Pancreas (tissue), 10 donors: Measurements from ENCODE around the gene RGS3. TPM values are rescaled to one million over a fixed set of nuclear protein-coding genes. Genes with fewer than 3 reads are reported as not detected.
A peak's percentile ranks its signal among the peaks of the same experiment; 100 is the strongest.

ENCODE experiments used
- ATAC-seq, 4 donors: fragments of 200-7000 bp; cut with Tn5 transposase; one replicate each; pipeline versions ENCODE4 v1.8.0 to v1.9.1; 2020; ENCODE audit warnings: mild to moderate bottlenecking in 4 of 4, moderate library complexity in 4 of 4
- DNase-seq, 6 donors: peaks; one replicate each; pipeline ENCODE4 v3.0.0-alpha.2; 2020
- FAIRE-seq: peaks from 2 replicates; lab custom pipeline; 2012; peaks lifted over from hg19 to GRCh38; lab: Jason Lieb, UNC
- H3K27ac ChIP-seq, 4 donors: fragments of 200-600 bp; sonication (generic); 1 replicate in 3 of 4; 2 replicates in 1 of 4; pipeline versions ENCODE4 v1.5.0 to v1.8.0; 2020
- H3K27me3 ChIP-seq, 4 donors: fragments of 200-600 bp; one replicate each; pipeline ENCODE4 v1.8.0; 2021
- H3K36me3 ChIP-seq, 3 donors: fragments of 200-600 bp; sonication (generic) in 1 of 3; one replicate each; pipeline versions ENCODE4 v1.5.0 to v1.8.0; 2020 to 2021
- H3K4me1 ChIP-seq, 3 donors: fragments of 200-600 bp; one replicate each; pipeline ENCODE4 v1.8.0; 2021
- H3K4me3 ChIP-seq, 4 donors: fragments of 200-600 bp; sonication (generic) in 2 of 4; one replicate each; pipeline versions ENCODE4 v1.5.0 to v1.8.0; 2020 to 2021
- H3K9me3 ChIP-seq, 4 donors: fragments of 200-600 bp; one replicate each; pipeline ENCODE4 v1.8.0; 2021
- CTCF ChIP-seq, 4 donors: fragments of 200-600 bp; sonication (generic) in 3 of 4; IDR thresholded peaks; one replicate each; pipeline versions ENCODE4 v1.5.0 to v1.8.0; 2021; ENCODE audit warnings: antibody characterized with exemption in 4 of 4
- WGBS, 2 donors: extraction: QIAGEN DNeasy Blood & Tissue Kit; methylation state at CpG; one replicate each; pipeline ENCODE4 v1.1.7; 2013; 5-methylcytosine and 5-hydroxymethylcytosine counted together
- intact Hi-C, 3 donors: fragments of 100-400 bp; cut with DNase I; formaldehyde crosslinking; loops; one replicate each; pipeline versions ENCODE4 v1.11.1 to v1.14.2; 2022
- polyA plus RNA-seq, 2 donors: library from polyadenylated mRNA; stranded (reverse); fragments of 200-250 nt; gene quantifications; one replicate each; pipeline ENCODE4 v1.2.3, GENCODE V29; 2013
- total RNA-seq, 6 donors: library from RNA; stranded (reverse); fragmentation: NEBNext Ultra II Directional in 4 of 6; extraction: Animal tissue kit (Norgen Biotek cat#: 25700) in 4 of 6; gene quantifications; one replicate each; pipeline versions ENCODE4 v1.2.1 to v1.2.4, GENCODE V29; 2021 to 2023
- donor health status: healthy with polysubstance abuse.
- donor health status: DM: no; HTN: no; CAD: no; lungs with moderate emphysema.
- donor health status: DM: no; HTN: no; CAD: no.
- donor health status: control.
- donor health status: control.
- donor health status: Bipolar disorder and iron deficiency.
- donor health status: DM: yes; HTN: yes; CAD: no.
- donor health status: DM: no; HTN: no; CAD: no.
- donor health status: DM: no; HTN: no; CAD: no.
- donor health status: DM: yes; HTN: yes; CAD: no.

RGS3 gene
- total and polyA plus RNA-seq, 8 donors = 18.3 to 55.3 (median 32.6) TPM

GRCh38 chr9:113646491-113646890 lies 183.0 kb downstream of the RGS3 start:
- WGBS, 2 donors = 82 to 85% methylated on average over 7 of the region's 7 CpGs
- no peak overlapping the region for H3K27ac ChIP-seq
- ATAC-seq (no peak), FAIRE-seq (no peak), DNase-seq (peak in 1 of 6 donors; percentile 1)
- no peak overlapping the region for H3K4me3 ChIP-seq
- intact Hi-C loops = no loop called here
- H3K9me3 ChIP-seq = no peaks in the 10 kb centered on the region
- H3K36me3 ChIP-seq = no peaks in the 10 kb centered on the region
- no peaks in the 10 kb centered on the region for H3K27me3 ChIP-seq
- TF ChIP-seq CTCF (IDR thresholded peaks at IDR 0.05) = no peak
- H3K4me1 ChIP-seq = no peaks in the 10 kb centered on the region

Other genes starting within 250 kb of the RGS3 start
- 10 to 100 TPM in 4 of 6 donors, 1 to 10 TPM in 2; 8.6 to 16.5 (median 10.6) TPM for gene FKBP15, start 242.4 kb upstream of the RGS3 start, total RNA-seq
- 1 to 10 TPM; 7.5 to 10.0 TPM for gene FKBP15, start 242.4 kb upstream of the RGS3 start, polyA plus RNA-seq
- gene SLC31A1, start 242.2 kb upstream of the RGS3 start, total RNA-seq = 10 to 100 TPM in 4 of 6 donors, 1 to 10 TPM in 2; 7.6 to 16.1 (median 12.8) TPM
- gene SLC31A1, start 242.2 kb upstream of the RGS3 start, polyA plus RNA-seq = 1 to 10 TPM; 2.5 to 6.7 TPM
- gene CDC26, start 188.2 kb upstream of the RGS3 start, total RNA-seq = 10 to 100 TPM in 3 of 6 donors, 1 to 10 TPM in 3; 7.4 to 18.0 (median 10.3) TPM
- gene CDC26, start 188.2 kb upstream of the RGS3 start, polyA plus RNA-seq = 10 to 100 TPM; 11.0 to 30.1 TPM
- gene PRPF4, start 188.1 kb upstream of the RGS3 start, total RNA-seq = 10 to 100 TPM in 2 of 6 donors, 1 to 10 TPM in 4; 5.5 to 10.8 (median 8.4) TPM
- 1 to 10 TPM; 5.1 to 9.4 TPM for gene PRPF4, start 188.1 kb upstream of the RGS3 start, polyA plus RNA-seq
- gene RNF183, start 160.4 kb upstream of the RGS3 start, total RNA-seq = under 1 TPM in 5 of 6 donors, not detected in 1; 0.14 to 0.22 (median 0.16) TPM
- gene RNF183, start 160.4 kb upstream of the RGS3 start, polyA plus RNA-seq = 1 to 10 TPM in 1 of 2 donors, under 1 TPM in 1; 0.46 to 1.5 TPM
- gene WDR31, start 123.5 kb upstream of the RGS3 start, total RNA-seq = 1 to 10 TPM; 2.2 to 4.5 (median 3.3) TPM
- gene WDR31, start 123.5 kb upstream of the RGS3 start, polyA plus RNA-seq = 1 to 10 TPM; 1.2 to 1.3 TPM
- 10 to 100 TPM; 15.2 to 35.9 (median 22.7) TPM for gene BSPRY, start 114.2 kb upstream of the RGS3 start, total RNA-seq
- 10 to 100 TPM; 12.5 to 19.7 TPM for gene BSPRY, start 114.2 kb upstream of the RGS3 start, polyA plus RNA-seq
- gene HDHD3, start 86.7 kb upstream of the RGS3 start, total RNA-seq = 10 to 100 TPM; 18.8 to 44.0 (median 26.3) TPM
- gene HDHD3, start 86.7 kb upstream of the RGS3 start, polyA plus RNA-seq = 10 to 100 TPM; 76.0 to 80.6 TPM
- 10 to 100 TPM; 35.7 to 60.3 (median 43.8) TPM for gene ALAD, start 62.4 kb upstream of the RGS3 start, total RNA-seq
- 10 to 100 TPM; 43.3 to 46.5 TPM for gene ALAD, start 62.4 kb upstream of the RGS3 start, polyA plus RNA-seq
- gene POLE3, start 53.1 kb upstream of the RGS3 start, total RNA-seq = 10 to 100 TPM in 5 of 6 donors, 1 to 10 TPM in 1; 8.7 to 19.1 (median 14.0) TPM
- gene POLE3, start 53.1 kb upstream of the RGS3 start, polyA plus RNA-seq = 10 to 100 TPM in 1 of 2 donors, 1 to 10 TPM in 1; 9.1 to 14.3 TPM
- gene C9orf43, start 53.0 kb upstream of the RGS3 start, total RNA-seq = under 1 TPM; 0.18 to 0.55 (median 0.42) TPM
- 1 to 10 TPM in 1 of 2 donors, under 1 TPM in 1; 0.68 to 1.5 TPM for gene C9orf43, start 53.0 kb upstream of the RGS3 start, polyA plus RNA-seq